HG03159 (cell line): Measurements from ENCODE around the gene HNRNPH2.

Experiments
- ATAC-seq: cut with Tn5 transposase; IDR thresholded peaks from one replicate; pipeline ENCODE4 v1.9.1; 2021; ENCODE audit warnings: mild to moderate bottlenecking, moderate library complexity; ENCODE audit not compliant: unreplicated experiment

HNRNPH2 gene

GRCh38 chrX:101395789-101396188, 12.2 kb upstream of the HNRNPH2 start:
- ATAC-seq = no peak

GRCh38 chrX:101397779-101398178, 10.2 kb upstream of the HNRNPH2 start:
- no peak for ATAC-seq

DNA sequence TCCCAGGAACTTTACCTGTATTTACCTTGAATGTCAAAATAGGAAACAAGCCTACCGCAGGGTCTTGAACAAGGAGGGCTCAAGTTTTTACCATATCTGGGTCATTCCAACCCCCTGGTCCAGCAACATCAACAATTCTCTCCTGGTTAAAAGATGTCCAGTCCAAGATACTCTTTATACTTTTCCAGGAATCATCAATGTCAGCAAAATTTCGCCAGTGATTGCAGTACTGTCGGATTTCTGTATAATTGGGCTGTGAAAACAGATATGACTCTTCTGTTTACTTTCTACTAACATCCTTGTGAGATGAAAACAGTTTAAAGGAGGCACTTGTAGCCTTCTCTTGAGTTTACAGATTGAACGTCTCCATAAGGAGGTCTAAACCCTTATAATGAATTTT, 9.3 kb upstream of the HNRNPH2 start:
- no peak for ATAC-seq

DNA sequence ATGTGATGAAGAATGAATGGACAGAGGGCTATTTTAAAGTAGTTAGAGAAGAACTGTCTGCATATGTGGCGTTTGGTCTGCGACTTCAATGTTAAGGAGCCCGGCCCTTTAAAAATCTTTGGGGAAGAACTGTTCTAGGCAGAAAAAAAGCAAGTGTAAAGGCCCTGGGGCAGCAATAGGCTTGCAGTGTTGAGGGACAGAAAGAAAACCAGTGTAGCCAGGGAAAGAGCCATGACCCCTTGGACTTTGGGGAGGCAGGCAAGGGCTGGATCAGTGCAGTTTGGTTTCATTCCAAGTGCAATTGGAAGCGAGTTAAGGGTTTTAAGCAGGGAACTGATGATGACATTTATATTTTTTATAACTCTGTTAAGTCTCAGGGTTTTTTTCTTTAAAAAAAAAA, 8.2 kb upstream of the HNRNPH2 start:
- ATAC-seq = no peak

GRCh38 chrX:101407167-101407747, 765 bp upstream of the HNRNPH2 start:
- no peak for ATAC-seq

GRCh38 chrX:101408532-101408841, 465 bp downstream of the HNRNPH2 start:
- no peak for ATAC-seq

DNA sequence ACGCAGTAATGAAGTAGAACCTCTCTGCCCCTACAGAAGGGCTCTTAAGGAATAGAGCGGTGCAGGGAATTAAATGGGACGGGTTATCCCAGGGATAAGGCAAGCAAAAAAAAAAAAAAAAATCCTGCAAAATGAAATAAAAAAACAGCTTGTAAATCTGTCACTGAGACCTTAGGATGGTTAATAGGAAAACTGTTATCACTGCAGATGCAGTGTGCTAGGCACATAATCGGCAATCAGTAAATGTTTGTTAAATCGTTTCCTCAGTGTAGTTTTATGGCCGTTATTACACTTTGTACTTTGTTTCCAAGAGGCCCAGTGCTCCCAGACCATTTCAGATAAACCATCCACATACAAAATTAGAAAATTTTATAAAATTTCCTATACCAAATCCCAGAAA, 1.0 kb downstream of the HNRNPH2 start:
- no peak for ATAC-seq

GRCh38 chrX:101410461-101410860, 2.4 kb downstream of the HNRNPH2 start:
- ATAC-seq = no peak

- ATAC-seq = no peak
These were observed 4.0 kb downstream of the HNRNPH2 start for GRCh38 chrX:101411984-101412383.

DNA sequence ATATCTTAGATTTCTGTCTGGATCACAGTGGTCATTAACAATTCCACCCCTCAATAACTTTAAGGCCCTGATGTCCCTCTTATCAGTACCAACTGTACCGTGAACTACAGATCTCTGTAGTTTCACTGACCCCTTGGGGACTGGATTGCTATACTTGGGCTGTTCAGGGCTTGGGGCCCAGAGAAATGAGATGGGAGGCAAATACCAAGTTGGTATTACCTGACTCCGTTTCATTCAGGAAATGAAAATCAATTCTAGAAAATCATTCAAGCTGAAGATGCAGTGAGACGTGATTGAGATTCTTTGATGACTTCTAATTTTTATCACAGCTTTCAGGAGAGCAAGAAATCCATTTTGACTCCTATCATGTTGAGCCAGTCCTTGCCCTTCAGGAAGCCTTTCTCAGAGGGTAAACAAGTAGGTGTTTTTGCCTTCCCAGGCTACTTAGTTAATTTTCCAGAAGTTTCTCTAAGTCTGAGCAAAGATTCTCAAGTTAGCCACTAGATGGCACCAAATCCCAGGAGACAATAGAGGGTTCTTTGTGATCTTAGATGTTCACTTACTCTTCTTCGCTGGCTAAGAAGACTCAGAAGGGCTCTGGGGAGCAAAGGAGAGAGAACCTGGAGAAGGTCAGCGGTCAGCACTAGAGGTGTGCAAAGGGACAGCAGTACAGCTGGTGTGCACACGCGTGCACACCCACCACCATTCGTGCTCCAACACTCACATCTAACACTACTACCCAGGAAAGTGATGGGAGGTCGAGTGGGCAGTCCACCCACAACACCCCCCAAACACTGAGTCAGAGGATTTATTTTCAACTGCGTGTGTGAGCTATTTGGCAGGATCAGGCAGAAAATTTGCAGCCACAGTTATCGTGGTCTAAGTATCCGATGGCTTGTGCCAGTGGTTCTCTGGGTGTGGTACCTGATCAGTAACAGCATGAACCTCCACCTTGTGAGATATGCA, 7.4 kb downstream of the HNRNPH2 start:
- ATAC-seq = peak; percentile 55

GRCh38 chrX:101416691-101417090, 8.7 kb downstream of the HNRNPH2 start:
- ATAC-seq = no peak

DNA sequence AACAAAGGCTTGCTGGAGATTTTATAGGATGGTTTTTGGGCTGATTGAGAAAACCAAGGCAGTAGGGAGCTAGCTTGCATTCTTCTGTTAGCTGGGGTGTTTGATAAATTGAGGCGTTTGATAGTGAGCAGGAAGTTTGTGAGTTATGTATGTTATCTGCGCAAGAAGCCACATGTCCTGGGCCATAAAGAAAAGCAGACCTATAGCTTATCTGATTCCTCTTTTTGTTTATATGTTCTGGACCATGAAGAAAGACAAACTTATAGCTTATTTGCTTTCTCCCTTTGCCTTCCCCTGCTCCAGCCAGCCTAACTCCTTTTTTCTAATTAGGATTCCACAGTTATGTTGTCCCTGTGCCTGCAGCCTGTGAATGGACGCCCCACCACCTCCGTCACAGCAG, 9.2 kb downstream of the HNRNPH2 start:
- ATAC-seq = no peak

DNA sequence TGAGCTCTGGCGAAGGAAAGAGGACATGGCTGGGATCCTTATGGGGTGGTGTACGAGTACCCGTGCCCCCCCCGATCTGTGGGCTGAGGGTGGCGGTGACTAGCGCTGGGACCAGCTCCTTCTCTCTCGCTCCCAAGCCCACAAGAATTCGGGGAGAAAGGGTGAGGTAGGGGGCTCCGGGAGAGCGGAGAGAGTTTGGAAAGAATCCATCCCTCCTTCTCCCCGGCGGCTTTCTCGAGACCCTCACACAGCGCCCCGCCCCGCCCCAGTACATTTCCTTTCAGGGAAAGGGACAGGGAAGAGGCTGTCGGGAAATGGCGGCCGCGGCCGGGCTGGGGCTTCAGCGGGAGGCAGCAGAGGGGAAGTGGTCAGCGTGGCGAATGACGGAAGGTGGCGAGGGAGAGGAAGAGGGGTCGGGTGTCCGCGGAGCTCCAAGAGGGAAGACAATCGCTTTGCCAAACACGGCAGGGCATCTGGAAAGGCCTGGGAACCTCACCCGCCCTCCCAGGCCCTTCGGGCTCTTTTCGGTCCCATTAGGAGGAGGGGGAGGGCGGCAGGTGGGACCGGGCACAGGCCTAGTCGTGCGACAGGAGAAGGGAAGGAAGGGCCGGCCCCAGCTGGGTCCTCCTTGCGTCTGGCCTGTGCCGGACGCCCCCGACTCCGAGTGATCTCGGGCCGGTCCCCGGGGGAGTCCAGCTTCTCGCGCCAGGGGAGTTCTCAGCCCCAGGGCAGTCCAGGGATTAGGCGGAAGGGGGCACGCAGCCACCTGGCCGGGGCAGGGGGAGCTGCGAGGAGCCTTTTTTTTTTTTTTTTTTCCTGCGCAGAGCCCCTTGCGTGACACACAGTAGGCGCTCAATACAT, 10.2 kb downstream of the HNRNPH2 start:
- no peak for ATAC-seq

GRCh38 chrX:101419489-101419888, 11.5 kb downstream of the HNRNPH2 start:
- no peak for ATAC-seq

- no peak for ATAC-seq
These were observed 19.9 kb downstream of the HNRNPH2 start for GRCh38 chrX:101427954-101428353.

DNA sequence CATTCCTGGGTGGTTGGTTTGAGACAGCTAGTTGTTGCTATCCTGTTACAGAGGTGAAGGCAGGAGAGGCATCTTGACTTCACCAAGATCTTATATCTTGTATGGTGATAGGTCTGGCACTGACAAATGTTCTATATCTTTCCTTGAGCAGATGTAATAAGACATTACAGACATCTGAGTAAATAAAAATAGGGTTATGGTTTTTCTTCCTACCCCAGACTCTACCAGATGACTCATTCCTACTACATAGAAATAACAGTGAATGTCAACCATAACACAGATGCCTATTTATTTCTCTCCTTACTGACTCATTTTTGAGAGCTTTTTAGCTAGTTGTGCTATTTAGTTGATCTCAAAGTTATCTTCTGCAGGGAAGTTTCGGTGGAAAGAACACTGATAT, 21.9 kb downstream of the HNRNPH2 start:
- peak; percentile 46 for ATAC-seq

DNA sequence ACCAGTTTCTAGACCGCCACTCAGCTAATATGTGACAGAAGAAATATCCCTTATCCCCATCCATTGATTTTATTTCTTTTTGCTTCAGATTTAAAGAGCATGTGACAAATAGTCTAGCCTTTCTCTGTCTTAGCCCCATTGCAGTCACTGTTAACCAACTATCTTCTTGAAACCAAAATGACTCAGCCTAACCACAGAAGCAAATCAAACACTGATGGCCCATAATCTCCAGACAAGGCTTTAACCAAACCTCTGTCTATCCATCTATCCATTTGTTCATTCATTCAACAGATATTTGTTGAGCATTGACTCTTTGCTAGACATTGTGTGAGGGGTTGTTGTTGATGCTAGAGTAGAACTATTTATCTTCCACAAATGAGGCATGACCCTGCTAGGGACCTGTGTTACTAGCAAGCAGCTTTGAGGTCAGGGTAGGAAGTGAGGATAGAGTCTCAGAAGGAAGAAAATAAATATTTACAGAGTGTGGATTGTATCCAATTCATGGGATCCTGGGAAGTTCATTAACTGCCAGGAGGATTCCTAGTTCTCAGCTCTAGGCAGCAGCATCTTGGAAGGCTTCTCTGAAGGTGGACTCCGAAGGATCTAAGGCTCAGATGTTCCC, 22.5 kb downstream of the HNRNPH2 start:
- peak; percentile 92 for ATAC-seq

GRCh38 chrX:101442085-101442484, 34.1 kb downstream of the HNRNPH2 start:
- no peak for ATAC-seq

DNA sequence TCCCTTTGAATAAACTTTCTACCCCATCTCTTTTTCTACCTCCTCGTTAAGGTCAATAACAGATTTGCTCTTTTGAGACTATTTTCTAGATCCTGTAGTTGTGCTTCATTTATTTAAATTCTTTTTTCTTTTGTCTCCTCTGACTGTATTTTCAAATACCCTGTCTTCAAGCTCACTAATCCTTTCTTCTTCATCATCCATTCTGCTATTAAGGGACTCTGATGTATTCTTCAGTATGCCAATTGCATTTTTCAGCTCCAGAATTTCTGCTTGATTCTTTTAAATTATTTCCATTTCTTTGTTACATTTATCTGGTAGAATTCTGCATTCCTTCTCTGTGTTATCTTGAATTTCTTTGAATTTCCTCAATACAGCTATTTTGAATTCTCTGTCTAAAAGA, 41.3 kb downstream of the HNRNPH2 start:
- no peak for ATAC-seq

- no peak for ATAC-seq
These were observed 42.1 kb downstream of the HNRNPH2 start for GRCh38 chrX:101450085-101450484.

- ATAC-seq = no peak
These were observed 42.9 kb downstream of the HNRNPH2 start for GRCh38 chrX:101450961-101451360.
